ENCODE results near the gene SNRNP70. TPM values are rescaled to one million over a fixed set of nuclear protein-coding genes. Genes with fewer than 3 reads are reported as not detected.
A peak's percentile ranks its signal among the peaks of the same experiment; 100 is the strongest.
"Not testable (repeated sequence)": the region's sequence is repeated elsewhere in the genome, so short reads cannot be mapped to it uniquely, and the experiment has no call there.

The SNRNP70 gene
- total RNA-seq, 2 experiments from 2014 or later: 179 to 188 TPM

GRCh38 chr19:49121841-49122240 lies 36.6 kb downstream of the SNRNP70 start:
- peaks cover 25% of the 10 kb centered on the region for H3K4me1 Mint-ChIP-seq
- H3K4me3 Mint-ChIP-seq; DNase-seq; H3K36me3 Mint-ChIP-seq (ENCODE audit: low read depth); H3K9me3 Mint-ChIP-seq; H3K27ac Mint-ChIP-seq: not testable (repeated sequence)
- POLR2A ChIA-PET: interaction anchor here (0.7 kb wide), 1 partner anchor 913 kb away, joined by 3 read pairs; no protein-coding TSS in a partner anchor
- CTCF ChIA-PET: interaction anchor here (1.1 kb wide), 1 partner anchor 128 kb away, joined by 3 read pairs; the partner anchor contains the start of gene RUVBL2
- peaks cover 22% of the 10 kb centered on the region for H3K27me3 Mint-ChIP-seq

- H3K36me3 Mint-ChIP-seq (ENCODE audit: low read depth); CTCF ChIA-PET; H3K27ac Mint-ChIP-seq; H3K9me3 Mint-ChIP-seq; DNase-seq; POLR2A ChIA-PET; H3K4me3 Mint-ChIP-seq: not testable (repeated sequence)
- Mint-ChIP-seq H3K27me3 (peaks cover 22% of the 10 kb centered on the region), H3K4me1 (peaks cover 21% of the 10 kb centered on the region)
Observed at GRCh38 chr19:49123285-49123684, 38.0 kb downstream of the SNRNP70 start.

GRCh38 chr19:49125025-49125731 lies 39.9 kb downstream of the SNRNP70 start:
- no peak overlapping the region for H3K27ac Mint-ChIP-seq
- ChIA-PET CTCF (interaction anchor here (0.7 kb wide), 1 partner anchor 409 kb away, joined by 4 read pairs; no protein-coding TSS in a partner anchor), POLR2A (no interaction called here)
- H3K4me1 Mint-ChIP-seq: peaks cover 24% of the 10 kb centered on the region
- H3K27me3 Mint-ChIP-seq: peaks cover 21% of the 10 kb centered on the region
- DNase-seq: no peak
- H3K9me3 Mint-ChIP-seq: no peaks in the 10 kb centered on the region
- peaks cover 4% of the 10 kb centered on the region for H3K36me3 Mint-ChIP-seq (ENCODE audit: low read depth)
- no peak overlapping the region for H3K4me3 Mint-ChIP-seq

- H3K36me3 Mint-ChIP-seq (ENCODE audit: low read depth): no peaks in the 10 kb centered on the region
- peaks cover 12% of the 10 kb centered on the region for H3K27me3 Mint-ChIP-seq
- ChIA-PET CTCF (interaction anchor here (4.0 to 4.4 kb wide), 2 partner anchors 12 to 28 kb away, joined by 18 to 28 read pairs; partner anchors contain the start of gene LIN7B), POLR2A (interaction anchor here (0.9 kb wide), 1 partner anchor 12 kb away, joined by 4 read pairs; the partner anchor contains the start of gene LIN7B)
- no peaks in the 10 kb centered on the region for H3K9me3 Mint-ChIP-seq
- no peak overlapping the region for H3K27ac Mint-ChIP-seq
- peaks cover 16% of the 10 kb centered on the region for H3K4me1 Mint-ChIP-seq
- H3K4me3 Mint-ChIP-seq: no peak overlapping the region
- no peak for DNase-seq
Observed at GRCh38 chr19:49126575-49126974, 41.3 kb downstream of the SNRNP70 start.

- H3K4me3 Mint-ChIP-seq, H3K27ac Mint-ChIP-seq: not testable (repeated sequence)
Observed at GRCh38 chr19:49127225-49127624, 42.0 kb downstream of the SNRNP70 start.

GRCh38 chr19:49127674-49128544 lies 42.7 kb downstream of the SNRNP70 start:
- H3K4me3 Mint-ChIP-seq: peak overlapping the region; percentile 80
- H3K9me3 Mint-ChIP-seq: no peaks in the 10 kb centered on the region
- H3K36me3 Mint-ChIP-seq (ENCODE audit: low read depth): no peaks in the 10 kb centered on the region
- POLR2A ChIA-PET: interaction anchor here (0.9 to 1.3 kb wide), 4 partner anchors 9 to 22 kb away, joined by 3 to 6 read pairs (median 4); partner anchors contain the start of genes LIN7B and PPFIA3
- CTCF ChIA-PET: interaction anchor here (0.5 to 4.4 kb wide), 9 partner anchors 14 to 316 kb away, joined by 3 to 28 read pairs (median 5); partner anchors contain the start of genes GYS1, LIN7B and RUVBL2
- H3K4me1 Mint-ChIP-seq: peaks cover 19% of the 10 kb centered on the region
- peak; percentile 96 for DNase-seq
- peaks cover 6% of the 10 kb centered on the region for H3K27me3 Mint-ChIP-seq
- peak overlapping the region; percentile 73 for H3K27ac Mint-ChIP-seq

More at GRCh38 chr19:49127225-49127624, 42.0 kb downstream of the SNRNP70 start:
- not testable (repeated sequence) for DNase-seq; H3K36me3 Mint-ChIP-seq (ENCODE audit: low read depth); H3K27me3 Mint-ChIP-seq; H3K9me3 Mint-ChIP-seq
- peaks cover 16% of the 10 kb centered on the region for H3K4me1 Mint-ChIP-seq
- POLR2A ChIA-PET: interaction anchor here (0.9 to 1.3 kb wide), 4 partner anchors 8 to 13 kb away, joined by 3 to 6 read pairs (median 4); partner anchors contain the start of genes LIN7B and PPFIA3
- CTCF ChIA-PET: interaction anchor here (0.7 to 4.4 kb wide), 8 partner anchors 13 to 388 kb away, joined by 3 to 28 read pairs (median 5); partner anchors contain the start of genes GYS1, LIN7B and RUVBL2

GRCh38 chr19:49128545-49129237 lies 43.4 kb downstream of the SNRNP70 start:
- Mint-ChIP-seq H3K4me1 (peaks cover 23% of the 10 kb centered on the region), H3K27me3 (peaks cover 9% of the 10 kb centered on the region), H3K9me3 (no peaks in the 10 kb centered on the region), H3K4me3 (peak overlapping the region; percentile 8), H3K27ac (no peak overlapping the region), H3K36me3 (ENCODE audit: low read depth) (no peaks in the 10 kb centered on the region)
- DNase-seq: no peak
- ChIA-PET POLR2A (interaction anchor here (0.9 to 1.6 kb wide), 4 partner anchors 9 to 21 kb away, joined by 3 to 5 read pairs (median 4); partner anchors contain the start of gene PPFIA3), CTCF (interaction anchor here (0.7 to 4.4 kb wide), 5 partner anchors 11 to 135 kb away, joined by 3 to 28 read pairs (median 12); partner anchors contain the start of genes GYS1, LIN7B and RUVBL2)

- Mint-ChIP-seq H3K36me3 (ENCODE audit: low read depth) (no peaks in the 10 kb centered on the region), H3K27me3 (peaks cover 7% of the 10 kb centered on the region), H3K9me3 (no peaks in the 10 kb centered on the region), H3K4me1 (peaks cover 25% of the 10 kb centered on the region), H3K27ac (peak overlapping the region; percentile 19), H3K4me3 (no peak overlapping the region)
- no peak for DNase-seq
- POLR2A ChIA-PET: interaction anchor here (1.0 to 1.7 kb wide), 4 partner anchors 10 to 20 kb away, joined by 3 to 5 read pairs (median 4); partner anchors contain the start of gene PPFIA3
- CTCF ChIA-PET: interaction anchor here (0.7 to 4.4 kb wide), 5 partner anchors 10 to 136 kb away, joined by 3 to 28 read pairs (median 12); partner anchors contain the start of genes GYS1, LIN7B and RUVBL2
Observed at GRCh38 chr19:49129238-49129583, 44.0 kb downstream of the SNRNP70 start.

- Mint-ChIP-seq H3K4me3 (no peak overlapping the region), H3K27me3 (peaks cover 10% of the 10 kb centered on the region), H3K4me1 (peaks cover 25% of the 10 kb centered on the region), H3K9me3 (no peaks in the 10 kb centered on the region), H3K27ac (no peak overlapping the region), H3K36me3 (ENCODE audit: low read depth) (no peaks in the 10 kb centered on the region)
- ChIA-PET CTCF (interaction anchor here (1.1 to 4.4 kb wide), 3 partner anchors 16 to 137 kb away, joined by 3 to 28 read pairs (median 18); partner anchors contain the start of genes LIN7B and RUVBL2), POLR2A (interaction anchor here (0.6 to 1.7 kb wide), 4 partner anchors 13 to 132 kb away, joined by 3 to 5 read pairs (median 3); no protein-coding TSS in a partner anchor)
- no peak for DNase-seq
Observed at GRCh38 chr19:49130325-49130724, 45.1 kb downstream of the SNRNP70 start.

GRCh38 chr19:49132974-49133609 lies 47.8 kb downstream of the SNRNP70 start:
- no peak overlapping the region for H3K27ac Mint-ChIP-seq
- DNase-seq: no peak
- POLR2A ChIA-PET: interaction anchor here (1.3 kb wide), 1 partner anchor 27 kb away, joined by 4 read pairs; no protein-coding TSS in a partner anchor

More at GRCh38 chr19:49132974-49133609, 47.8 kb downstream of the SNRNP70 start:
- Mint-ChIP-seq H3K4me1 (peaks cover 20% of the 10 kb centered on the region), H3K36me3 (ENCODE audit: low read depth) (no peaks in the 10 kb centered on the region), H3K4me3 (peak overlapping the region; percentile 24), H3K27me3 (peaks cover 10% of the 10 kb centered on the region), H3K9me3 (no peaks in the 10 kb centered on the region)
- CTCF ChIA-PET: interaction anchor here (1.0 kb wide), 1 partner anchor 75 kb away, joined by 3 read pairs; no protein-coding TSS in a partner anchor
